Mucosa of descending colon (tissue), 3 donors: ENCODE results near the gene UTS2R. TPM values are rescaled to one million over a fixed set of nuclear protein-coding genes. Genes with fewer than 3 reads are reported as not detected.

Experiments used
- ATAC-seq: fragments of 200-7000 bp; cut with Tn5 transposase; one replicate; pipeline ENCODE4 v1.9.1; 2020; ENCODE audit warnings: mild to moderate bottlenecking, moderate library complexity
- DNase-seq, 3 donors: peaks; one replicate each; pipeline ENCODE4 v3.0.0-alpha.2; 2020
- H3K36me3 ChIP-seq: fragments of 200-600 bp; one replicate; pipeline ENCODE4 v1.8.0; 2021; ENCODE audit warnings: low read depth, mild to moderate bottlenecking
- H3K4me1 ChIP-seq: fragments of 200-600 bp; one replicate; pipeline ENCODE4 v1.8.0; 2021; ENCODE audit warnings: low read depth, mild to moderate bottlenecking
- H3K4me3 ChIP-seq: fragments of 200-600 bp; one replicate; pipeline ENCODE4 v1.8.0; 2021; ENCODE audit warnings: mild to moderate bottlenecking
- H3K9me3 ChIP-seq: fragments of 200-600 bp; one replicate; pipeline ENCODE4 v1.8.0; 2021; ENCODE audit warnings: mild to moderate bottlenecking
- CTCF ChIP-seq: fragments of 200-600 bp; IDR thresholded peaks from one replicate; pipeline ENCODE4 v1.8.0; 2022; ENCODE audit warnings: antibody characterized with exemption, mild to moderate bottlenecking
- intact Hi-C, 2 donors: fragments of 100-400 bp; cut with DNase I in 1 of 2; cut with micrococcal nuclease in 1 of 2; formaldehyde crosslinking; loops; one replicate each; pipeline versions ENCODE4 v1.11.0 to v1.11.1; 2022; cut with DNase I, micrococcal nuclease
- long read RNA-seq, 2 donors: library from polyadenylated mRNA; unstranded; transcript quantifications; one replicate each; pipeline ENCODE4 v2.0.0, GENCODE V29; 2019 to 2021
- total RNA-seq, 3 donors: library from RNA; stranded (reverse); fragmentation: NEBNext Ultra II Directional in 2 of 3; extraction: Animal tissue kit (Norgen Biotek cat#: 25700) in 2 of 3; gene quantifications; one replicate each; pipeline versions ENCODE4 v1.2.1 to v1.2.4, GENCODE V29; 2021 to 2023
- donor health status: DM: no; HTN: no; CAD: no; lungs with moderate emphysema.
- donor health status: DM: no; HTN: no; CAD: no.
- donor health status: DM: no; HTN: yes; CAD: no.

UTS2R gene
- not detected for total RNA-seq
- long read RNA-seq, donor 1: 0 reads
- long read RNA-seq, donor 2: 0 reads

GRCh38 chr17:82371333-82372248, at the start of gene UTS2R:
Gene UTS2R (plus strand): TSS chr17:82371765. CDS start chr17:82374325, 2,560 bp downstream.
- Histone ChIP-seq H3K4me1 (peaks cover 27% of the 10 kb centered on the region), H3K9me3 (no peaks in the 10 kb centered on the region), H3K36me3 (no peaks in the 10 kb centered on the region), H3K4me3 (no peak within 1 kb of the TSS)
- no peak for ATAC-seq
- intact Hi-C loops: no loop called here
- DNase-seq: peak in 1 of 3 donors; percentile 39
- TF ChIP-seq CTCF: no peak

- H3K4me1 ChIP-seq: no peaks in the 10 kb centered on the region
- no peak for TF ChIP-seq CTCF
- no peaks in the 10 kb centered on the region for H3K9me3 ChIP-seq
- H3K4me3 ChIP-seq: no peak overlapping the region
- no peak for ATAC-seq
- DNase-seq: no peak
- intact Hi-C loops: loop anchor here in 1 of 2 donors (10.0 kb wide), 1 partner anchor 87 kb away; no protein-coding TSS in a partner anchor
- no peaks in the 10 kb centered on the region for H3K36me3 ChIP-seq
Observed at GRCh38 chr17:82321947-82322466, 49.6 kb upstream of the UTS2R start.

- H3K36me3 ChIP-seq: no peaks in the 10 kb centered on the region
- no peak for ATAC-seq
- intact Hi-C loops: loop anchor here in 1 of 2 donors (10.0 kb wide), 1 partner anchor 88 kb away; no protein-coding TSS in a partner anchor
- H3K9me3 ChIP-seq: no peaks in the 10 kb centered on the region
- H3K4me1 ChIP-seq: no peaks in the 10 kb centered on the region
- H3K4me3 ChIP-seq: no peak overlapping the region
- TF ChIP-seq CTCF: no peak
- DNase-seq: no peak
Observed at GRCh38 chr17:82322526-82323453, 48.8 kb upstream of the UTS2R start.

- Histone ChIP-seq H3K4me3 (no peak overlapping the region), H3K4me1 (peaks cover 6% of the 10 kb centered on the region), H3K36me3 (no peaks in the 10 kb centered on the region), H3K9me3 (no peaks in the 10 kb centered on the region)
- ATAC-seq: no peak
- peak in 1 of 3 donors; percentile 60 for DNase-seq
- no peak for TF ChIP-seq CTCF
- intact Hi-C loops: loop anchor here in 1 of 2 donors (10.0 kb wide), 1 partner anchor 89 kb away; no protein-coding TSS in a partner anchor
Observed at GRCh38 chr17:82323514-82324234, 47.9 kb upstream of the UTS2R start.
